NK-92 (cell line): ENCODE measurements around the gene CDKAL1.
"Not testable (repeated sequence)": the region's sequence is repeated elsewhere in the genome, so short reads cannot be mapped to it uniquely, and the experiment has no call there.

Experiments used
- DNase-seq: peaks from one replicate; lab custom pipeline; 2025; ENCODE audit not compliant: unreplicated experiment; lab: John Stamatoyannopoulos, UW

Gene CDKAL1

GRCh38 chr6:20827798-20828197, 293.5 kb downstream of the CDKAL1 start:
- DNase-seq = no peak

- DNase-seq = no peak
Measured at GRCh38 chr6:20830576-20830975, 296.3 kb downstream of the CDKAL1 start.

- not testable (repeated sequence) for DNase-seq
Measured at GRCh38 chr6:20831251-20831650, 297.0 kb downstream of the CDKAL1 start.

- DNase-seq = no peak
Measured at GRCh38 chr6:20833881-20834515, 299.7 kb downstream of the CDKAL1 start.

- no peak for DNase-seq
Measured at GRCh38 chr6:20835315-20836010, 301.2 kb downstream of the CDKAL1 start.

- DNase-seq = no peak
Measured at GRCh38 chr6:20837189-20837588, 302.9 kb downstream of the CDKAL1 start.

GRCh38 chr6:20838113-20838512, 303.9 kb downstream of the CDKAL1 start:
- no peak for DNase-seq

GRCh38 chr6:20839630-20840029, 305.4 kb downstream of the CDKAL1 start:
- DNase-seq = no peak

GRCh38 chr6:20840675-20841074, 306.4 kb downstream of the CDKAL1 start:
- no peak for DNase-seq

- DNase-seq = no peak
Measured at GRCh38 chr6:20841806-20842205, 307.5 kb downstream of the CDKAL1 start.

GRCh38 chr6:20845592-20845991, 311.3 kb downstream of the CDKAL1 start:
- no peak for DNase-seq

- DNase-seq = no peak
Measured at GRCh38 chr6:20846602-20847028, 312.4 kb downstream of the CDKAL1 start.

- no peak for DNase-seq
Measured at GRCh38 chr6:20847904-20848303, 313.6 kb downstream of the CDKAL1 start.

- DNase-seq = no peak
Measured at GRCh38 chr6:20850686-20851416, 316.6 kb downstream of the CDKAL1 start.

- no peak for DNase-seq
Measured at GRCh38 chr6:20851795-20852194, 317.5 kb downstream of the CDKAL1 start.

GRCh38 chr6:20853828-20854227, 319.6 kb downstream of the CDKAL1 start:
- DNase-seq = no peak

- no peak for DNase-seq
Measured at GRCh38 chr6:20856681-20857288, 322.5 kb downstream of the CDKAL1 start.

GRCh38 chr6:20861481-20861880, 327.2 kb downstream of the CDKAL1 start:
- no peak for DNase-seq

GRCh38 chr6:20866036-20866435, 331.8 kb downstream of the CDKAL1 start:
- DNase-seq = no peak

- DNase-seq = no peak
Measured at GRCh38 chr6:20866935-20867703, 332.9 kb downstream of the CDKAL1 start.
